B cell (primary cell): Measurements from ENCODE around the gene QSOX1.

Experiments used
- EZH2 ChIP-seq: IDR thresholded peaks from 2 replicates; pipeline ENCODE4 v1.6.1; 2012; ENCODE audit warnings: borderline replicate concordance, low read depth, mild to moderate bottlenecking, moderate library complexity, low read length; ENCODE audit not compliant: insufficient read depth, poor library complexity, severe bottlenecking
- TF ChIP-seq, protein P1 (sequence below): fragments of 200-600 bp; IDR thresholded peaks from one replicate; pipeline ENCODE4 v1.8.0; 2022; ENCODE audit warnings: antibody characterized with exemption, mild to moderate bottlenecking

DNA sequence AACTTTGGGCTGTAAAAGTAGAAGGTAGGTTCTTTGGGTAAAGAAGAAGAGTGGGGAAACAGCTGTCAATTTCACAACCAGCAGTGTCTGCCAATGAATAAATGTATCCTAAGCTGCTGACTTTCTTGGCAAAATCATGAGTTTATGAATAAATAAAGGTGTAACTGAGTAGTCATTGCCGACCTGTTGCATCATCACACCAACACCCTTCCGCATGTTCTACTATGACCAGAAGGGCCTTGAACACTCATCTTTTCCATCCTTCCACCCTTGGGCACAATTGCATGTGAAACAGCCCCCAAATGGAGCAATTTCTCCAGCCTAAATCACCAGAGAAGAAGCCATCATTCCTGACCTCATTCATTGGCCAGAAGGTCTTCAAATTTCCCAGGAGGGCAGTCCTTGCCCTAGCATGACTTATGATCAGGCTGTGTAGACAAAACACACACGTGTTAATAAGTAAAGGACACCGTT is 31.2 kb upstream of the QSOX1 start:
- TF ChIP-seq, protein P1, sequence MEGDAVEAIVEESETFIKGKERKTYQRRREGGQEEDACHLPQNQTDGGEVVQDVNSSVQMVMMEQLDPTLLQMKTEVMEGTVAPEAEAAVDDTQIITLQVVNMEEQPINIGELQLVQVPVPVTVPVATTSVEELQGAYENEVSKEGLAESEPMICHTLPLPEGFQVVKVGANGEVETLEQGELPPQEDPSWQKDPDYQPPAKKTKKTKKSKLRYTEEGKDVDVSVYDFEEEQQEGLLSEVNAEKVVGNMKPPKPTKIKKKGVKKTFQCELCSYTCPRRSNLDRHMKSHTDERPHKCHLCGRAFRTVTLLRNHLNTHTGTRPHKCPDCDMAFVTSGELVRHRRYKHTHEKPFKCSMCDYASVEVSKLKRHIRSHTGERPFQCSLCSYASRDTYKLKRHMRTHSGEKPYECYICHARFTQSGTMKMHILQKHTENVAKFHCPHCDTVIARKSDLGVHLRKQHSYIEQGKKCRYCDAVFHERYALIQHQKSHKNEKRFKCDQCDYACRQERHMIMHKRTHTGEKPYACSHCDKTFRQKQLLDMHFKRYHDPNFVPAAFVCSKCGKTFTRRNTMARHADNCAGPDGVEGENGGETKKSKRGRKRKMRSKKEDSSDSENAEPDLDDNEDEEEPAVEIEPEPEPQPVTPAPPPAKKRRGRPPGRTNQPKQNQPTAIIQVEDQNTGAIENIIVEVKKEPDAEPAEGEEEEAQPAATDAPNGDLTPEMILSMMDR: no peak
- TF ChIP-seq EZH2: no peak
